H9 (cell line): ENCODE measurements around the gene AKT1. TPM values are rescaled to one million over a fixed set of nuclear protein-coding genes. Genes with fewer than 3 reads are reported as not detected.

ENCODE experiments used
- DNase-seq: peaks from one replicate; pipeline ENCODE4 v3.0.0-alpha.2; 2017
- H2AFZ ChIP-seq: one replicate; pipeline ENCODE4 v1.6.1; 2013; ENCODE audit warnings: mild to moderate bottlenecking, low read length, control low read depth, moderate library complexity
- H2AK5ac ChIP-seq: 2 replicates; pipeline ENCODE4 v1.6.1; 2013; ENCODE audit warnings: low read length, control low read depth, mixed read lengths; ENCODE audit not compliant: insufficient read length
- H2BK120ac ChIP-seq: one replicate; pipeline ENCODE4 v1.6.1; 2013; ENCODE audit warnings: low read depth, mild to moderate bottlenecking, low read length, control low read depth, inconsistent platforms; ENCODE audit not compliant: poor library complexity, severe bottlenecking
- H2BK12ac ChIP-seq: 2 replicates; pipeline ENCODE4 v1.6.1; 2013; ENCODE audit warnings: low read length, control low read depth, mixed read lengths, low read depth; ENCODE audit not compliant: insufficient read length
- H2BK15ac ChIP-seq: 2 replicates; pipeline ENCODE4 v1.6.1; 2013; ENCODE audit warnings: low read depth, low read length, control low read depth
- H2BK20ac ChIP-seq: one replicate; pipeline ENCODE4 v1.6.1; 2013; ENCODE audit warnings: low read depth, mild to moderate bottlenecking, low read length, control low read depth, inconsistent platforms; ENCODE audit not compliant: poor library complexity, severe bottlenecking
- H2BK5ac ChIP-seq: 2 replicates; pipeline ENCODE4 v1.6.1; 2013; ENCODE audit warnings: low read length, control low read depth, mixed read lengths; ENCODE audit not compliant: insufficient read length
- H3K14ac ChIP-seq: 2 replicates; pipeline ENCODE4 v1.6.1; 2013; ENCODE audit warnings: low read length, control low read depth; ENCODE audit not compliant: insufficient read depth
- H3K18ac ChIP-seq: 2 replicates; pipeline ENCODE4 v1.6.1; 2013; ENCODE audit warnings: low read depth, mild to moderate bottlenecking, mixed read lengths, low read length, control low read depth; ENCODE audit not compliant: insufficient read length
- H3K23ac ChIP-seq: 2 replicates; pipeline ENCODE4 v1.6.1; 2013; ENCODE audit warnings: low read length, control low read depth, mixed read lengths, low read depth; ENCODE audit not compliant: insufficient read length
- H3K23me2 ChIP-seq: 2 replicates; pipeline ENCODE4 v1.6.1; 2013; ENCODE audit warnings: low read depth, mild to moderate bottlenecking, mixed read lengths, low read length, control low read depth; ENCODE audit not compliant: insufficient read length, poor library complexity, severe bottlenecking
- H3K27ac ChIP-seq: 2 replicates; pipeline ENCODE4 v1.5.1; 2013; ENCODE audit warnings: low read length, control low read depth, mixed read lengths, low read depth; ENCODE audit not compliant: insufficient read length
- H3K27me3 ChIP-seq: 2 replicates; pipeline ENCODE4 v1.6.1; 2013; ENCODE audit warnings: low read length, control low read depth, inconsistent platforms; ENCODE audit not compliant: insufficient read depth
- H3K4ac ChIP-seq: 2 replicates; pipeline ENCODE4 v1.6.1; 2013; ENCODE audit warnings: low read depth, mild to moderate bottlenecking, control low read depth, inconsistent platforms, low read length, moderate library complexity
- H3K4me1 ChIP-seq: 2 replicates; pipeline ENCODE4 v1.6.1; 2013; ENCODE audit warnings: low read length, control low read depth, inconsistent platforms; ENCODE audit not compliant: insufficient read depth
- H3K4me2 ChIP-seq: 2 replicates; pipeline ENCODE4 v1.6.1; 2013; ENCODE audit warnings: low read length, control low read depth, mixed read lengths; ENCODE audit not compliant: insufficient read length, insufficient read depth
- H3K56ac ChIP-seq: 2 replicates; pipeline ENCODE4 v1.6.1; 2013; ENCODE audit warnings: low read depth, mild to moderate bottlenecking, mixed read lengths, low read length, control low read depth; ENCODE audit not compliant: insufficient read length
- H3K79me1 ChIP-seq: 2 replicates; pipeline ENCODE4 v1.6.1; 2013; ENCODE audit warnings: low read depth, mild to moderate bottlenecking, moderate library complexity, low read length, control low read depth, inconsistent platforms; ENCODE audit not compliant: insufficient read depth, poor library complexity, severe bottlenecking
- H3K79me2 ChIP-seq: 2 replicates; pipeline ENCODE4 v1.6.1; 2013; ENCODE audit warnings: low read length, control low read depth, inconsistent platforms; ENCODE audit not compliant: insufficient read depth
- H3K9ac ChIP-seq: 2 replicates; pipeline ENCODE4 v1.6.1; 2013; ENCODE audit warnings: low read length, control low read depth, mixed read lengths; ENCODE audit not compliant: insufficient read length; ENCODE audit errors: extremely low read depth
- H3K9me3 ChIP-seq: one replicate; pipeline ENCODE4 v1.6.1; 2013; ENCODE audit warnings: low read depth, low read length, inconsistent platforms; ENCODE audit not compliant: control insufficient read depth
- H3T11ph ChIP-seq: one replicate; pipeline ENCODE4 v1.6.1; 2013; ENCODE audit warnings: mild to moderate bottlenecking, low read length, control low read depth, inconsistent platforms
- H4K20me1 ChIP-seq: one replicate; pipeline ENCODE4 v1.6.1; 2013; ENCODE audit not compliant: control insufficient read depth, insufficient read length, insufficient read depth
- H4K5ac ChIP-seq: 2 replicates; pipeline ENCODE4 v1.6.1; 2013; ENCODE audit warnings: low read depth, mild to moderate bottlenecking, mixed read lengths, low read length, control low read depth; ENCODE audit not compliant: insufficient read length
- H4K8ac ChIP-seq: replicated peaks from 2 replicates; pipeline ENCODE4 v1.6.1; 2013; ENCODE audit warnings: low read length, control low read depth, mixed read lengths, low read depth; ENCODE audit not compliant: insufficient read length
- H4K91ac ChIP-seq: 2 replicates; pipeline ENCODE4 v1.6.1; 2013; ENCODE audit warnings: low read depth, mild to moderate bottlenecking, moderate library complexity, mixed read lengths, low read length, control low read depth; ENCODE audit not compliant: insufficient read length
- H3K27ac Mint-ChIP-seq, 3 experiments: 2 replicates in 2 of 3; 3 replicates in 1 of 3; pipeline ENCODE4 v1.8.0; 2020 to 2021; ENCODE audit warnings: mixed read lengths in 3 of 3, mild to moderate bottlenecking in 1 of 3, moderate library complexity in 1 of 3
- H3K27me3 Mint-ChIP-seq: 2 replicates; pipeline ENCODE4 v1.8.0; 2021; ENCODE audit warnings: low read depth, mild to moderate bottlenecking, moderate library complexity, mixed read lengths
- H3K36me3 Mint-ChIP-seq, 3 experiments: 2 replicates in 2 of 3; 3 replicates in 1 of 3; pipeline ENCODE4 v1.8.0; 2020 to 2021; ENCODE audit warnings: low read depth in 3 of 3, mixed read lengths in 3 of 3; ENCODE audit not compliant: insufficient read depth in 1 of 3
- H3K4me1 Mint-ChIP-seq, 2 experiments: 2 replicates each; pipeline ENCODE4 v1.8.0; 2020; ENCODE audit warnings: mixed read lengths in 2 of 2
- H3K4me3 Mint-ChIP-seq, 2 experiments: 2 replicates in 1 of 2; 3 replicates in 1 of 2; pipeline ENCODE4 v1.8.0; 2020 to 2021; ENCODE audit warnings: mild to moderate bottlenecking in 2 of 2, mixed read lengths in 2 of 2, moderate library complexity in 1 of 2
- H3K9me3 Mint-ChIP-seq, 2 experiments: 2 replicates in 1 of 2; 3 replicates in 1 of 2; pipeline ENCODE4 v1.8.0; 2020; ENCODE audit warnings: mild to moderate bottlenecking in 2 of 2, mixed read lengths in 2 of 2, moderate library complexity in 1 of 2
- CTCF ChIP-seq: fragments of 200-600 bp; sonication (generic); conservative IDR thresholded peaks from 3 replicates; pipeline ENCODE4 v1.8.0; 2021; ENCODE audit warnings: antibody characterized with exemption, mild to moderate bottlenecking
- WGBS: extraction: QIAGEN DNeasy Blood & Tissue Kit; methylation state at CpG from one replicate; pipeline ENCODE4 v1.1.7; 2013; ENCODE audit warnings: missing lambda C conversion rate, low lambda C conversion rate, mixed read lengths; ENCODE audit not compliant: insufficient read length; ENCODE audit errors: extremely low coverage; 5-methylcytosine and 5-hydroxymethylcytosine counted together
- total RNA-seq: library from RNA; stranded (reverse); gene quantifications from 2 replicates; pipeline ENCODE4 v1.2.1, GENCODE V29; 2021

AKT1 gene
- total RNA-seq, 1 experiment from 2014 or later, result 101 TPM

GRCh38 chr14:104817930-104818713, 22.6 kb upstream of the AKT1 start:
- Histone ChIP-seq H3K56ac (no peak overlapping the region), H4K5ac (no peak overlapping the region), H2AFZ (no peak overlapping the region), H4K91ac (no peak overlapping the region), H2AK5ac (no peak overlapping the region), H2BK12ac (no peak overlapping the region), H3K23ac (no peak overlapping the region), H4K20me1 (no peaks in the 10 kb centered on the region), H3K27me3 (no peaks in the 10 kb centered on the region), H3K9me3 (no peaks in the 10 kb centered on the region), H2BK20ac (no peak overlapping the region), H3K14ac (no peak overlapping the region), H3T11ph (no peak overlapping the region), H3K27ac (no peak overlapping the region), H3K4ac (no peak overlapping the region), H3K23me2 (peaks cover 15% of the 10 kb centered on the region), H3K79me2 (no peaks in the 10 kb centered on the region; the same call in 1 of the 2 replicates), H2BK120ac (no peak overlapping the region), H3K18ac (no peak overlapping the region), H2BK15ac (no peak overlapping the region), H2BK5ac (no peak overlapping the region), H3K4me2 (no peak overlapping the region), H3K79me1 (no peaks in the 10 kb centered on the region), H3K9ac (no peak overlapping the region), H3K4me1 (no peaks in the 10 kb centered on the region), H4K8ac (no peak overlapping the region)
- Mint-ChIP-seq H3K9me3 (no peaks in the 10 kb centered on the region), H3K27ac (no peak overlapping the region), H3K36me3 (peaks cover 0 to 10% (median 6%) of the 10 kb centered on the region in 3 experiments; a peak in 6 of 7 replicates), H3K4me1 (peaks cover 13 to 18% of the 10 kb centered on the region in 2 experiments), H3K4me3 (peak overlapping the region in 1 of 2 experiments; percentile 29; a peak in 1 of 5 replicates), H3K27me3 (peaks cover under 1% of the 10 kb centered on the region; the same call in 1 of the 2 replicates)
- no peak for TF ChIP-seq CTCF
- WGBS, result no CpG with 5 or more reads among the region's 8 CpGs
- DNase-seq, result no peak
